Stimulated activated CD8-positive, alpha-beta memory T cell treated with anti-CD3 and anti-CD28 coated beads, Interleukin-4, amount 100 ng/mL, for 24 hours (primary cell): ENCODE results near the gene NEK4.
A peak's percentile ranks its signal among the peaks of the same experiment; 100 is the strongest.
"Not testable (repeated sequence)": the region's sequence is repeated elsewhere in the genome, so short reads cannot be mapped to it uniquely, and the experiment has no call there.

Experiments used
- DNase-seq: peaks from one replicate; pipeline ENCODE4 v3.0.0-alpha.2; 2020; ENCODE audit warnings: low read depth

NEK4 gene

GRCh38 chr3:52731590-52731989, 39.1 kb downstream of the NEK4 start:
- DNase-seq, result no peak

GRCh38 chr3:52730681-52731080, 40.1 kb downstream of the NEK4 start:
- DNase-seq, result no peak

DNA sequence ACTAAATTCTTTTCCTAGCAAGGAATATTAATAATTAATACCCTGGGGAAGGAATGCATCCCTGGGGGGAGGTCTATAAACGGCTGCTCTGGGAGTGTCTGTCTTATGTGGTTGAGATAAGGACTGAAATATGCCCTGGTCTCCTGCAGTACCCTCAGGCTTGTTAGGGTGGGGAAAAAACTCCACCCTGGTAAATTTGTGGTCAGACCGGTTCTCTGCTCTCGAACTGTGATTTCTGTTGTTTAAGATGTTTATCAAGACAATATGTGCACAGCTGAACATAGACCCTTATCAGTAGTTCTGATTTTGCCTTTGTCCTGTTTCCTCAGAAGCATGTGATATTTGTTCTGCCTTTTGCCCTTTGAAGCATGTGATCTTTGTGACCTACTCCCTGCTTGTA, 42.0 kb downstream of the NEK4 start:
- DNase-seq, result not testable (repeated sequence)

GRCh38 chr3:52724511-52724910, 46.2 kb downstream of the NEK4 start:
- DNase-seq, result no peak

DNA sequence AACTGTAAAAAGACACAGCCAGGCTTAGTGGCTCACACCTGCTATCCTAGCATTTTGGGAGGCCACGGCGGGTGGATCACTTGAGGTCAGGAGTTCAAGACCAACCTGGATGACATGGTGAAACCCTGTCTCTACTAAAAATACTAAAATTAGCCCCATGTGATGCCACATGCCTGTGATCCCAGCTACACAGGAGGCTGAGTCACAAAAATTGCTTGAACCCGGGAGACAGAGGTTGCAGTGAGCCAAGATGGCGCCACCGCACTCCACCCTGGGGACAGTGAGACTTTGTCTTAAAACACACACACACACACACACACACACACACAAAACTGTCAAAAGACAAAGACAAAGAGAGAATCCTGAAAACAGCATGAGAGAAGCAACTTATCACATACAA, 46.8 kb downstream of the NEK4 start:
- DNase-seq, result no peak

DNA sequence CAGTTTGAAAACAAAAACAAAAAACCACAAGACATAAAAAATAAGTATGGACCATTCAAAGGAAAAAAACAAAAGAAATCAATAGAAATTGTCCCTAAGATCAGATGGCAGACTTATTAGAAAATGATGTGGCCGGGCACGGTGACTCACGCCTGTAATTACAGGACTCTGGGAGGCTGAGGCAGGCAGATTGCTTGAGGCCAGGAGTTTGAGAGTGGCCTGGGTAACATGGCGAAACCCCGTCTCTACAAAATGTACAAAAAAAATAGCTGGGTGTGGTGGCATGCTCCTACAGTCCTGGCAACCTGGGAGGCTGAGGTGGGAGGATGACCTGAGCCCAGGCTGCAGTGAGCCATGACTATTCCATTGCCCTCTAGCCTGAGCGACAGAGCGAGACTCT, 48.2 kb downstream of the NEK4 start:
- DNase-seq, result no peak

DNA sequence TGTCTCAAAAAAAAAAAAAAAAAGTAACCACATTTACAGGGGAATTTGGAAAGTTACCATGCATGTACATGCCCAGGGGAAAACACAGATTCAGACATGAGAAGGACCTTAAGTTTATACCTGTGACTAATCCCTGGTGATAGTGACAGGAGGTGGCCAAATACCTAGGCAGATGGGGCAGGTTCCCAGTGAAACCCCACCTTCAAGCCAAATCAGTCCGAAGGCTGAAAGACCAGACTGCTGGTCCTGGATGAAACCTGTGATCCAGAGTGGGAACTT, 49.1 kb downstream of the NEK4 start:
- DNase-seq, result no peak

DNA sequence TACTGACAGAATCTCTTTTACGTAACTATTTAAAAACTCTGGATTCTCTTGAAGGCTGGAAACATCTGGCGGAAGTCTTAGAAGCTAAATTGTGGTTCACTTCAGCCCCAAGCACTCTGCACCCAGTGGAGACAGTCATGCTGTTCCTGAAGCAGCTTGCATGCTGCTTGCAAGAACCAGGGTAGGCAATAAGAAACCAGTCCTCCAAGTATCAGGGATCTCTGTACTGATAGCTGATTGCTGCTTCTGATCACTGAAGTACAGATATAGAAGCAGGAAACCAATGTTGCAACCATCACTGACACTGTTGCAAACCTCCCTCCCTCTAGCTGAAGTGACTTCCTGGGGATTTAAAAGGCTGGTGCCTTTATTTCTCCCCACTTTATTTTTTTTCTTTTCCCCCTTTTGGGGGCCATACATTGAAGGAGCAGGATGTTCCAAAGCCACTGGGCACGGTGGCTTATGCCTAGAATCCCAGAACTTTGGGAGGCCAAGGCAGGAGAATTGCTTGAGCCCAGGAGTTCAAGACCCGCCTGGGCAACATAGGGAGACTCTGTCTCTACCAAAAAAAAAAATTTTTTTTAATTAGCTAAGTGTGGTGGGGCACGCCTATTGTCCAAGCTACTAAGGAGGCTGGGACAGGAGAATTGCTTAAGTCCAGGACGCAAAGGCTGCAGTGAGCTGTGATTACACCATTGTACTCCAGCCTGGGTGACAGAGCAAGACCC, 49.6 kb downstream of the NEK4 start:
- no peak for DNase-seq

DNA sequence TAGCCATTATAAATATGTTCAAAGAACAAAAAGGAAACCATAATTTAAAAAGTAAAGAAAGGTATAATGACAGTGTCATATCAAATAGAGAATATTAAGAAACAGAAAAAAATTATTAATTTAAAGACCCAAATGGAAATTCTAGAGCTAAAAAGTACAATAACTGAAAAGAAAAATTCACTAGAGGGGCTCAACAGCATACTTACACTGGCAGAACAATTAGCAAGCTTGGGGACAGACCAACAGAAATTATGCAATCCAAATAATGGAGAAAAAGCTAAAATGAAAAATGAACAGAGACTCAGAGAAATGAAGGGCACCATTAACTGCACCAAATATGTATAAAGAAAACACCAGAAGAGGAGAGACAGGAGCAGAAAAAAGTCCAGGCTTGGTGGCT, 51.1 kb downstream of the NEK4 start:
- no peak for DNase-seq

DNA sequence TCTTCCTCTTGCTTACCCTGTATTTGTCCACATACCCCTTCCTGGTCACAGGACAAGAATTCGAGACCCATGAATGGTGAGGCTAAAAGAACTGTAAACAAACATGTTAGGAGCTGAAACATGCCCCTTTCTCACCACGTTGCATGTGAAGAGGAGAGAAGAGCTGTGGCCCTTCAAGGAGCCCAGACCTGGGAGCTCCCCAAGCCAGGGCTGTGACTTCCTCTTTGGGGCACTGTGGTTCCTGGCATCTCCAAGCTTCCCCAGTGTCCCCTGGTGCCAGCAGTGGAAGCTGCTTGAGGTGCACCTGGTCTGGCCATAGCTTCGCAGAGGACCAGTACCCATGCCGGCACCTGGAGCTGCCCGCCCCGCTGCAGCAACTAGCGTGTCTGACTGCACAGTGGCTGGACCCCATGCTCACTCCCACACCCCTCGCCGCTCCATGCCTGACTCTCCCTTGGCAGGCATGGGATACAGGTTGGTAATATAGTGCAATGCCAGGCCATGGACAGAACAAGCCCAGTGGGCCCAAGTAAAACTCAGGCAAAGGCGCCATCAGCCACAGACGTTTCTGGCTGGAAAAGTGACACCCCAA, 54.9 kb downstream of the NEK4 start:
- no peak for DNase-seq

DNA sequence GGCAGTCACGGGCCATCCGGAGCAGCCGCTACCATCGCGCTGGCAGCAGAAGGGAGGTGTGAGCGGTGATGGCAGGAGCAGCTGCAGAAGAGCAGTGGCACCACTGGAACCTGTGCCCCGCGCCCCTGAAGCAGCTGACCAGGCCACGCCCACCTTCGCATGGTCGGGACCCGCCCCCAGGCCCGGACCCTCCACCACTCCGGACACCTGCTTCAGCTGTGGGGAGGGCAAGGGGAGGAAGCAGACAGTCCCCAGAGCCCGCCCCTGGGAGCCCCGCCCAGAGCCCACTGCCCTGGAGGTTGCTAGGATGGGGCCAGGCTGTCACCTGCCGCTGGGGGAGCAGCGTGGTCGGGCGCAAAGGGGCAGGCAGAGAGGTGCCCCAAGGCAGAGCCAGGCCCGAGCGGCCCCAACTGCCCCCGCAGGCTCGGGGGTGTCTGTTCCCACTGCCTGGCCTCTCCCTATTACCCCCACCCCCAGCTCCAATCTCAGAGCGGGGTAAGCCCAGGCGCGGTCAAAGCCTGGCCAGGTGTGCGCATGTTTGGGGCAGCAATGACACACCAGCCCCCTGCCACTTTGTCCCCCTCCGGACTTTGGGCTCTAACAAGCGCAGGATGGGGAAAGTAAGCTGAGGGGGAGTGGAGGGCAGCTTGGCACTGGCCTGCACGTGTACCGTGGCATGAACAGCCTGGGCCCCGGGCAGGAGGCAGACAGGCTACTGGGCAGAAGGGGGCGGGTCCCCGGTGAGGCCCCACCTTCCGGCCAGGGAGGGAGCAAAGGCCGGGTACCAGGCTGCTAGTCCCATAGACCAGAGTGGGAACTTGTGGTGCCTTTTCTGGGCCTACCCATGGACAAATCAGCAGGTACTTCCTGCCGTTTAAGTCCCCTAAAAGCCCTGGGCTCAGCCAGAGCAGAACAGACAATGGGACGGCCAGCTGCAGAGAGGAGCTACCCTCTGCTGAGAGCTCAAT, 56.1 kb downstream of the NEK4 start:
- no peak for DNase-seq

DNA sequence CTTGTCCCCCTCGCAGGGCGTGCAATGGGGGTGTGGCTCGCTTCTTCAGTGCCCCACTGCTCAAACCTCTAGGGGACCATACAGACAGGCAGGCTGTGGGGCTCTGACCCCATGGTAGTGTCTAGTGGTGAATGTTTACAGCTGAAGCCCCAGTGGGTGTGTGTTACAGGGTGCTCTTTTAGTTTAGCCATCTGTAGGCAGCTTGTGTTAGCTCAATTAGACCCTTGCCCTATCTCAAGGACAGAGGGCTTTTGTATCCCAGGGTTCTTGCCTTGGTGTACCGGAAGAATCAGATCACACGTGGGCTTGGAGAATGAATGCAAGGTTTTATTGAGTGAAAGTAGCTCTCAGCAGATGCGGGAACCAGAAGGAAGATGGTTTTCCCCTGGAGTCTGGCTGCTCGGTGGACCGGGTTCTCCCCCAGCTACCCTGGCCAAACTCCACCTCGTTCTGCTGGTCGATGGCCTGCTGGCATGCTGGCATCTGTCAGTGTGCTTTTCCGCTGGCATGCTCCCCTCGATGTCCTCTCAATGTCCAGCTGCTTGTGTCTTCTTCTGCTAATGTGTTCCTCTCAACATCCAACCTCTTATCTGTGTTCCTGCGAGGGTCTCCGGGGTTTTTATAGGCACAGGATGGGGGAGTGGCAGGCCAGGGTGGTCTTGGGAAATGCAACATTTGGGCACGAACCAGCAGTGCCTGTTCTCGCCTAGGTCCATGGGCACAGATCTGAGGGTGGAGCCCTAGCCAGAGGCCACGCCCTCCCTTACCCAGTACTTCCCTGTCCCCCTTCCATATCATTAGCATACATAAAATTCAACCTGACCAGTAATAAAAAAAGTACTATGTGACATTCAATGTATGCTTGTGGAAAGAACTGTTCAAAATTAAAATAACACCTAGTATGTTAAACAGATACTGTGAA, 58.2 kb downstream of the NEK4 start:
- DNase-seq, result no peak

DNA sequence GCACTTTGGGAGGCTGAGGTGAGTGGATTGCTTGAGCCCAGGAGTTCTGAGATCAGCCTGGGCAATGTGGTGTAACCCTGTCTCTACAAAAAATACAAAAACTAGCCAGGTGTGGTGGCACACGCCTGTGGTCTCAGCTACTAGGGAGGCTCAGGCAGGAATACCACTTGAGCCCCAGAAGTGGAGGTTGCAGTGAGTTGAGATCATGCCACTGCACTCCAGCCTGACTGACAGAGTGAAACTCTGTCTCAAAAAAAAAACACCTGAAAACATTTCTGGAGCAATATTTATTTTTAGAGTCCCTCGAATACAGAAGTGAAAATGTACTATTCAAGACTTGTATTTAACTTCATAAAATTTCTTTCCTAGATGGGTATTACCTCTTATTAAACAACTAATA, 60.2 kb downstream of the NEK4 start:
- DNase-seq, result no peak

DNA sequence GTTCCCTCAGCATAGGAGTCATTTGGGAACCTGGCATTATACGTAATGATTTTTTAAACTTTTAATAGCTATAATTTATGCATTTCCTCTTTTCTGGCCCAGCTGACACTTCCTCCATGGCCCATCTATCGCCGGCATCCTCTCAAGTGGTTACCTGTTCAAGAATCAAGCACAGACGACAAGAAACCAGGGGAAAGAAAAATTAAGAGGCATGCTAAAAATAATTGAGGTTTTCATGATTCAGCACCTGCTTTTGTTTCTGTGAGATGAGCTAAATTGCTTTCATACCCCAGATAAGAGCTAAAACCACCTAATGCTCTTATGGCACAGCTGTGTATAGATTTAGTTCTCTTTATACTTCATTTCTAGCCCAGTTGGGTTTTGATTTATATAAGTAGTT, 63.2 kb downstream of the NEK4 start:
- DNase-seq, result no peak

GRCh38 chr3:52705688-52706686, 64.8 kb downstream of the NEK4 start, which contains the start of the genes GLT8D1 and SPCS1:
TSS of gene GLT8D1 (minus strand) at chr3:52705791. CDS start at chr3:52700460, 5,331 bp downstream.
TSS of gene SPCS1 (plus strand) at chr3:52706106. CDS start at chr3:52706247, 141 bp downstream.
- DNase-seq, result peak; percentile 74

DNA sequence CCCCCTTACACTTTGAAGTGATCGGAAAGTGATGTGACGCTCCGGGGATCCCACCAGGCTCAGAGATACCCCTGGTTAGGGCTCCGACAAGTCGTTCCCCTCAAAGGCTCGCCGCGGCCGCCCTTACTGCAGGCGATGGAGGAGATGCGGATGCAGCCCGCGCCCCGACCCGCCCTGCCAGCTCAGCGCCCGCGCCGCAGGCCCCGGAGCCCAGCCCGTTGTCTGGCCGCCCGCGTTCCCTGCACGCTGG, 65.4 kb downstream of the NEK4 start:
- no peak for DNase-seq

DNA sequence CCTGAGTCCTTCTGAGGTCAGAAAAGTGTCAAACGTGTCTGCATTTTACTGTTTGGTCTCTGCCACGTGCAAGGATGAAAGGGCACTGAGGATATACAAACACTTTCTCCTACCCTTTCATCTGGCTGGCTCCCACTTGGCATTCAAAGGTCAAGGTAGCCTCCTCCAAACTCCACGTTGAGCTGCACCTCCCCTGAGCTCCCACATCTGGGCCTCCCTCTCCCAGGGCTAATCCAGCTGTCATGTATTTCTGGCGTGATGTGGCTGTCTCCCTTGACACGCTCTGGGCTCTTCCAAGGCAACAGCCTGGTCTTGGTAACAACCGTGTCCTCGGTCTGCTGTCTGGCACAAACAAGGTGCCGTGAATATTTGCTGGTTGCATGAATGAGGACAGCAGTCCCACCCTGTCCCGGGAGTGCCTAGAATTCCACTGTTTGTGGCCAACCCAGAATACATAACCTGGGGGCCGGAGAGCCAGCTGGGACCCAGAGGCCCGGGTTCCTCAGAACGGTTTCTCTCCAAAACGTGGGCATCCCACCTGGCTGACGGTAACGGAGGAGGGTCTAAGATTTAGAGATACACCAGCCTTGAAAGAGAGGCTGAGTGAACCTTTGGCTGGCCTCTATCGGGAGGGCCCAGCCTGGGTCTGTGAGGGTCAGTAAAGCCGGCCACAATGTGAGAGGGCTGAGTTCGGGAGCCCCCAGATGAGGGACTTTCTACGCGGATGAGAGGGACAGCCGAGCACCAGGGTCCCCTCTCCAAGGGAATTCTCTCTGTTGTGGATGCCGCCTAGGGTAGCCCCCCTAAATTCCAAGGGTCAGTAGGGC, 65.9 kb downstream of the NEK4 start:
- peak; percentile 4 for DNase-seq

DNA sequence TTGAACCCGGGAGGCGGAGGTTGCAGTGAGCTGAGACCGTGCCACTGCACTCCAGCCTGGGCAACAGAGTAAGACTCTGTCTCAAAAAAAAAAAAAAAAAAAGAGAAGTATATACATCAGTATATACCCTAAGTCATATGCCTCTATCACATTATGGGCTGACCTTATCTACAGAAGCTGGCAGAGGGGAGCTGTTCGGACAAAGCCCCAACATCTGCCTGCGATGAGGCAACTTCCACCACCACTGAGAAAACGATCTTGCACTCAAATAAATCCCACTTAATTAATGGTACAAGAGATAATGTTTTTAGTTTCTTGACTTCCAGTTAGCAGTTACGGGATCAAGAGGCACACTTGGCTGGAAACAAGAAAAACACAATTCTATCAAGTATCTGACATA, 67.4 kb downstream of the NEK4 start:
- no peak for DNase-seq

DNA sequence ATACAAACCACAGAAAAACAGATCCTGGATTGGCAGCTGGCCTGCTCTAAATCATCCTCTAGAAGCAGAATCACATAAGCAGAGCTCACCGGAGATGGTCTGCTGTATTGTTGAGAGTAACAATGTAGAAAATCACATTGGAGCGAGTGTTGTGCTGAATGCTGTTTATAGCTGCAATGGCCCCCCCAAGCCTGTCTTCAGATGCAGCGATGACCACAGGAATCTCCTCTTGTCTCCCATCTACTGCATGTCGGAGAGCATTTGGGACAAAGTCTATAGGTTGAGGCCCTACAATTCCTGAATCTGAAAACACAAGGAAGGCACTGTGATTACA, 73.1 kb downstream of the NEK4 start:
- no peak for DNase-seq
